Measurements from ENCODE around the gene SREBF2.

GRCh38 chr22:41904450-41905410 lies 71.8 kb downstream of the SREBF2 start:
- TF ChIP-seq CTCF (IDR thresholded peaks at IDR 0.05; ENCODE audit: low read length), result no peak
- TF ChIP-seq EZH2 (IDR thresholded peaks at IDR 0.05; ENCODE audit: borderline replicate concordance, low read length), result no peak
